ENCODE measurements around the gene PAQR5. TPM values are rescaled to one million over a fixed set of nuclear protein-coding genes. Genes with fewer than 3 reads are reported as not detected.

PAQR5 gene
- total and polyA plus RNA-seq, 9 of the 15 experiments (the other 6 are each of a cell fraction or from before 2014, with no cell fraction given), result 0.04 to 0.08 TPM; not detected in 7

- Histone ChIP-seq H3K4me2 (ENCODE audit: insufficient read depth, low read length) (no peak overlapping the region), H2AFZ (ENCODE audit: low read depth, low read length) (no peak overlapping the region), H3K9me3 (replicated peaks; ENCODE audit: control insufficient read depth, insufficient read depth, low read depth, low read length) (no peaks in the 10 kb centered on the region), H3K9ac (ENCODE audit: insufficient read depth in 1 of 2, low read depth in 2 of 2, low read length in 2 of 2) (no peak overlapping the region), H3K27me3 (ENCODE audit: control insufficient read depth in 2 of 2, insufficient read depth in 2 of 2, low read length in 2 of 2) (no peaks in the 10 kb centered on the region), H3K27ac (ENCODE audit: extremely low read depth, low read depth, low read length) (no peak overlapping the region), H3K79me2 (ENCODE audit: control insufficient read depth, insufficient read depth, low read length) (no peaks in the 10 kb centered on the region), H3K4me3 (no peak overlapping the region), H3K9me1 (ENCODE audit: control insufficient read depth, insufficient read depth, low read length) (no peaks in the 10 kb centered on the region), H3K4me1 (replicated peaks in 1 of 2; ENCODE audit: control insufficient read depth in 2 of 2, insufficient read depth in 2 of 2, low read length in 2 of 2) (no peaks in the 10 kb centered on the region), H3K36me3 (ENCODE audit: control insufficient read depth, insufficient read depth, low read length) (peaks cover 93% of the 10 kb centered on the region), H4K20me1 (replicated peaks; ENCODE audit: control insufficient read depth, insufficient read depth, low read length) (no peaks in the 10 kb centered on the region)
- ChIA-PET CTCF (ENCODE audit: low intra/inter-chr PET ratio) (no interaction called here), POLR2A (interaction anchor here (2.5 to 5.8 kb wide), 2 partner anchors 17 to 18 kb away, joined by 17 to 50 read pairs; partner anchors contain the start of gene RPLP1)
- intact Hi-C loops (cut with micrococcal nuclease) (no loop called here), in situ Hi-C loops (cut with MboI) (no loop called here)
- FAIRE-seq (no peak), DNase-seq (ENCODE audit: extremely low read depth in 1 of 4, low spot score in 3 of 4) (no peak), ATAC-seq (no peak)
- no TSS peak for BruUV-seq (replicated peaks)
- 42% methylated on average over 1 of the region's 1 CpG for WGBS (ENCODE audit: insufficient coverage, low coverage, missing lambda C conversion rate)
- no peak for TF ChIP-seq SIX5 (IDR thresholded peaks at IDR 0.05; ENCODE audit: borderline replicate concordance in 1 of 2, insufficient read depth in 1 of 2, low read depth in 1 of 2, low read length in 2 of 2)
- TF ChIP-seq ZBTB1 (CRISPR knock-in tag; IDR thresholded peaks at IDR 0.05; ENCODE audit: borderline replicate concordance, low read depth), result no peak
- TF ChIP-seq, protein P1, sequence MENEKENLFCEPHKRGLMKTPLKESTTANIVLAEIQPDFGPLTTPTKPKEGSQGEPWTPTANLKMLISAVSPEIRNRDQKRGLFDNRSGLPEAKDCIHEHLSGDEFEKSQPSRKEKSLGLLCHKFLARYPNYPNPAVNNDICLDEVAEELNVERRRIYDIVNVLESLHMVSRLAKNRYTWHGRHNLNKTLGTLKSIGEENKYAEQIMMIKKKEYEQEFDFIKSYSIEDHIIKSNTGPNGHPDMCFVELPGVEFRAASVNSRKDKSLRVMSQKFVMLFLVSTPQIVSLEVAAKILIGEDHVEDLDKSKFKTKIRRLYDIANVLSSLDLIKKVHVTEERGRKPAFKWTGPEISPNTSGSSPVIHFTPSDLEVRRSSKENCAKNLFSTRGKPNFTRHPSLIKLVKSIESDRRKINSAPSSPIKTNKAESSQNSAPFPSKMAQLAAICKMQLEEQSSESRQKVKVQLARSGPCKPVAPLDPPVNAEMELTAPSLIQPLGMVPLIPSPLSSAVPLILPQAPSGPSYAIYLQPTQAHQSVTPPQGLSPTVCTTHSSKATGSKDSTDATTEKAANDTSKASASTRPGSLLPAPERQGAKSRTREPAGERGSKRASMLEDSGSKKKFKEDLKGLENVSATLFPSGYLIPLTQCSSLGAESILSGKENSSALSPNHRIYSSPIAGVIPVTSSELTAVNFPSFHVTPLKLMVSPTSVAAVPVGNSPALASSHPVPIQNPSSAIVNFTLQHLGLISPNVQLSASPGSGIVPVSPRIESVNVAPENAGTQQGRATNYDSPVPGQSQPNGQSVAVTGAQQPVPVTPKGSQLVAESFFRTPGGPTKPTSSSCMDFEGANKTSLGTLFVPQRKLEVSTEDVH (IDR thresholded peaks at IDR 0.05; ENCODE audit: low read depth, partially characterized antibody), result no peak
- TF ChIP-seq TAL1 (IDR thresholded peaks at IDR 0.05), result no peak
- TF ChIP-seq ZNF324 (CRISPR knock-in tag; IDR thresholded peaks at IDR 0.05), result no peak
- no peak for TF ChIP-seq ZNF311 (CRISPR knock-in tag; IDR thresholded peaks at IDR 0.05)
- TF ChIP-seq SMARCA4 (IDR thresholded peaks at IDR 0.05), result no peak
- no peak for TF ChIP-seq SMARCA5 (IDR thresholded peaks at IDR 0.05)
- no peak for TF ChIP-seq PHF20 (IDR thresholded peaks at IDR 0.05; ENCODE audit: partially characterized antibody)
- no peak for TF ChIP-seq ZC3H8 (IDR thresholded peaks at IDR 0.05)
- TF ChIP-seq NRF1 (conservative IDR thresholded peaks at IDR 0.05 in 1 of 2, IDR thresholded peaks at IDR 0.05 in 1 of 2), result no peak
- TF ChIP-seq ZNF165 (CRISPR knock-in tag; IDR thresholded peaks at IDR 0.05; ENCODE audit: borderline replicate concordance), result no peak
- no peak for TF ChIP-seq PRMT5 (CRISPR knock-in tag; IDR thresholded peaks at IDR 0.05)
- no peak for TF ChIP-seq STAT5B (CRISPR knock-in tag; IDR thresholded peaks at IDR 0.05)
- no peak for TF ChIP-seq PCBP1 (IDR thresholded peaks at IDR 0.05; ENCODE audit: low read depth, low read length, poor library complexity, severe bottlenecking)
- no peak for TF ChIP-seq TAF1 (IDR thresholded peaks at IDR 0.05; ENCODE audit: control insufficient read depth, extremely low read depth, insufficient read depth, low read length, severe bottlenecking)
- TF ChIP-seq U2AF2 (optimal IDR thresholded peaks at IDR 0.05; ENCODE audit: low read depth, low read length), result no peak
- no peak for TF ChIP-seq RHOXF2B (CRISPR knock-in tag; conservative IDR thresholded peaks at IDR 0.05)
- no peak for TF ChIP-seq GABPB1 (CRISPR knock-in tag; IDR thresholded peaks at IDR 0.05)
- no peak for TF ChIP-seq ZNF695 (CRISPR knock-in tag; IDR thresholded peaks at IDR 0.05)
These were observed 135.1 kb downstream of the PAQR5 start for GRCh38 chr15:69433831-69434230.
